Measurements from ENCODE around the gene PNLDC1.

Gene PNLDC1

DNA sequence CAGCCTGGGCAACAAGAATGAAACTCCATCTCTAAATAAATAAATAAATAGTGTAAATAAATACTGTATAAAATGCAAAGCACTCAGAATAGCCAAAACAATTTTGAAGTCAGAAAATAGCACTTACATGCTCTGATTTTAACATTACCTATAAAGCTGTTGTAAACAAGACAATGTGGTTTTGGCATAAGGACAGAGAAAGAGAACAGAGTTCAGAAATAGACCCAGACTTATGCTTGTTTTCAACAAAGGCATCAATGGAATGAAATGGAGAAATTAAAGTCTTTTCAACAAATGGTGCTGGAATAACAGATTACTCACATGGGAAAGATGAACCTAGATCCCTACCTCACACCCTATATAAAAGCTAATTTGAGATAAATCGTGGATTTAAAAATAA lies 27.9 kb upstream of the PNLDC1 start:
- Histone ChIP-seq H2AFZ (ENCODE audit: low read depth, low read length) (no peak overlapping the region), H3K4me2 (ENCODE audit: low read length, poor library complexity, severe bottlenecking) (no peak overlapping the region), H3K9me3 (ENCODE audit: control insufficient read depth, low read length) (no peaks in the 10 kb centered on the region), H3K9ac (ENCODE audit: low read length) (no peak overlapping the region), H3K27ac (ENCODE audit: low read length, poor library complexity, severe bottlenecking) (no peak overlapping the region), H2BK120ac (ENCODE audit: low read depth, low read length) (no peak overlapping the region), H3K4me3 (ENCODE audit: insufficient read depth in 1 of 2, low read depth in 1 of 2, low read length in 2 of 2) (no peak overlapping the region), H3K14ac (ENCODE audit: low read length in 2 of 2) (no peak overlapping the region), H3K23ac (ENCODE audit: low read length in 2 of 2) (no peak overlapping the region), H4K91ac (ENCODE audit: low read length) (no peak overlapping the region), H3K4ac (ENCODE audit: low read depth in 1 of 2, low read length in 2 of 2) (no peak overlapping the region), H3K4me1 (ENCODE audit: control insufficient read depth, insufficient read depth, low read depth, low read length) (no peaks in the 10 kb centered on the region), H3K27me3 (ENCODE audit: control insufficient read depth in 1 of 2, insufficient read depth in 1 of 2, low read length in 2 of 2) (no peaks in the 10 kb centered on the region), H2BK5ac (ENCODE audit: low read depth, low read length, poor library complexity, severe bottlenecking) (no peak overlapping the region), H3K36me3 (ENCODE audit: control insufficient read depth in 1 of 2, insufficient read depth in 2 of 2, low read depth in 1 of 2, low read length in 2 of 2) (peaks cover 32 to 94% of the 10 kb centered on the region in 2 experiments), H4K8ac (ENCODE audit: low read length) (no peak overlapping the region), H3K18ac (ENCODE audit: low read depth in 1 of 2, low read length in 2 of 2) (no peak overlapping the region), H2BK15ac (ENCODE audit: low read depth, poor library complexity, severe bottlenecking) (no peak overlapping the region), H3K79me1 (replicated peaks; ENCODE audit: low read length, poor library complexity, severe bottlenecking) (peaks cover 9% of the 10 kb centered on the region), H2BK12ac (ENCODE audit: low read length in 2 of 2) (no peak overlapping the region), H2AK5ac (ENCODE audit: low read length, severe bottlenecking) (no peak overlapping the region)
- WGBS = no CpG with 5 or more reads among the region's 1 CpG
- DNase-seq = no peak

DNA sequence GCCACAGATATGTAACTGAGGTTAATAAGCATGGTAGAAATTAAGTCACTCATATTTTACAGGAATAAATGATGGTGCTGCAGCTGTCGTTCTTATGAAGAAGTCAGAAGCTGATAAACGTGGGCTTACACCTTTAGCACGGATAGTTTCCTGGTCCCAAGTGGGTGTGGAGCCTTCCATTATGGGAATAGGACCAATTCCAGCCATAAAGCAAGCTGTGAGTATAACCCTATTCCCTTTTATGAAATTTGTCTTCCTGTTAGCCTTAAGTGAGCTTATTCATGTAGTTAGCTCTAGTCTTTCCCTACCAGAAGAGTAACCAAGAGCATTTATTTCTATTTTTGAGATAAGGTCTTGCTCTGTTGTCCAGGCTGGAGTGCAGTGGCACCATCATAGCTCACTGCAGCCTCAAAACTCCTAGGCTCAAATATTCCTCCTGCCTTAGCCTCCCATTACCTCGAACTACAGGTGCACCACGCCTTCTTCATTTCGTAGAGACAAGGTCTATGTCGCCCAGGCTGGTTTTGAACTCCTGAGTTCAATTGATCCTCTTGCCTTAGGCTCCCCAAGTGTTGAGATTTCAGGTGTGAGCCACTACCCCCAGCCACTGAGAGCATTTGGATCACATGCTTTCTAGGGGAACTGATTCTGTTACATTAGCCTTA lies 22.7 kb upstream of the PNLDC1 start:
- Histone ChIP-seq H3K79me1 (replicated peaks; ENCODE audit: low read length, poor library complexity, severe bottlenecking) (no peaks in the 10 kb centered on the region), H3K23ac (ENCODE audit: low read length in 2 of 2) (no peak overlapping the region), H3K9me3 (ENCODE audit: control insufficient read depth, low read length) (no peaks in the 10 kb centered on the region), H3K9ac (ENCODE audit: low read length) (no peak overlapping the region), H3K4me1 (ENCODE audit: control insufficient read depth, insufficient read depth, low read depth, low read length) (no peaks in the 10 kb centered on the region), H2AFZ (ENCODE audit: low read depth, low read length) (no peak overlapping the region), H3K27ac (ENCODE audit: low read length, poor library complexity, severe bottlenecking) (no peak overlapping the region), H2BK12ac (ENCODE audit: low read length in 2 of 2) (no peak overlapping the region), H3K18ac (ENCODE audit: low read depth in 1 of 2, low read length in 2 of 2) (no peak overlapping the region), H4K8ac (ENCODE audit: low read length) (no peak overlapping the region), H2AK5ac (ENCODE audit: low read length, severe bottlenecking) (no peak overlapping the region), H3K4me2 (ENCODE audit: low read length, poor library complexity, severe bottlenecking) (no peak overlapping the region), H3K36me3 (ENCODE audit: control insufficient read depth in 1 of 2, insufficient read depth in 2 of 2, low read depth in 1 of 2, low read length in 2 of 2) (peaks cover 26 to 99% of the 10 kb centered on the region in 2 experiments), H2BK120ac (ENCODE audit: low read depth, low read length) (no peak overlapping the region), H4K91ac (ENCODE audit: low read length) (no peak overlapping the region), H3K14ac (ENCODE audit: low read length in 2 of 2) (no peak overlapping the region), H3K4ac (ENCODE audit: low read depth in 1 of 2, low read length in 2 of 2) (no peak overlapping the region), H2BK5ac (ENCODE audit: low read depth, low read length, poor library complexity, severe bottlenecking) (no peak overlapping the region), H3K27me3 (ENCODE audit: control insufficient read depth in 1 of 2, insufficient read depth in 1 of 2, low read length in 2 of 2) (no peaks in the 10 kb centered on the region), H3K4me3 (ENCODE audit: insufficient read depth in 1 of 2, low read depth in 1 of 2, low read length in 2 of 2) (no peak overlapping the region), H2BK15ac (ENCODE audit: low read depth, poor library complexity, severe bottlenecking) (no peak overlapping the region)
- 97% methylated on average over 7 of the region's 7 CpGs for WGBS
- no peak for DNase-seq

DNA sequence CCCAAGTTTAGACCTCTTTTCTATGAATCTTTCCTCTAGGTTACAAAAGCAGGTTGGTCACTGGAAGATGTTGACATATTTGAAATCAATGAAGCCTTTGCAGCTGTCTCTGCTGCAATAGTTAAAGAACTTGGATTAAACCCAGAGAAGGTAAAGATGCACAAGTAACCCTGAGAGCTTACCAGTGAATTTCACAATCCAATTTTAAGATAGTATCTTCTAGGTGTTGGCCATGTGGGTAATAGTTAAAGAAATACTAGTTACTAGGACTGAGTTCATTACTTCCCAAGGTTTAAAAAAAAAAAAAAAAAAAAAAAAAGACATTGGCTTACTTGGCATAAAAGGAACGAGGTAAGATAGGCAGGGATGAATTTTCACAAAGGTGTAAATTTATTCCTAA lies 21.9 kb upstream of the PNLDC1 start:
- Histone ChIP-seq H2BK15ac (ENCODE audit: low read depth, poor library complexity, severe bottlenecking) (no peak overlapping the region), H2AFZ (ENCODE audit: low read depth, low read length) (no peak overlapping the region), H4K91ac (ENCODE audit: low read length) (no peak overlapping the region), H3K79me1 (replicated peaks; ENCODE audit: low read length, poor library complexity, severe bottlenecking) (peaks cover 3% of the 10 kb centered on the region), H4K8ac (ENCODE audit: low read length) (no peak overlapping the region), H3K36me3 (ENCODE audit: control insufficient read depth in 1 of 2, insufficient read depth in 2 of 2, low read depth in 1 of 2, low read length in 2 of 2) (peaks cover 20 to 99% of the 10 kb centered on the region in 2 experiments), H2BK5ac (ENCODE audit: low read depth, low read length, poor library complexity, severe bottlenecking) (no peak overlapping the region), H3K4me3 (ENCODE audit: insufficient read depth in 1 of 2, low read depth in 1 of 2, low read length in 2 of 2) (no peak overlapping the region), H3K27ac (ENCODE audit: low read length, poor library complexity, severe bottlenecking) (no peak overlapping the region), H3K9ac (ENCODE audit: low read length) (no peak overlapping the region), H3K4ac (ENCODE audit: low read depth in 1 of 2, low read length in 2 of 2) (no peak overlapping the region), H3K27me3 (ENCODE audit: control insufficient read depth in 1 of 2, insufficient read depth in 1 of 2, low read length in 2 of 2) (no peaks in the 10 kb centered on the region), H2BK12ac (ENCODE audit: low read length in 2 of 2) (no peak overlapping the region), H3K4me2 (ENCODE audit: low read length, poor library complexity, severe bottlenecking) (no peak overlapping the region), H2BK120ac (ENCODE audit: low read depth, low read length) (no peak overlapping the region), H3K18ac (ENCODE audit: low read depth in 1 of 2, low read length in 2 of 2) (no peak overlapping the region), H2AK5ac (ENCODE audit: low read length, severe bottlenecking) (no peak overlapping the region), H3K4me1 (ENCODE audit: control insufficient read depth, insufficient read depth, low read depth, low read length) (no peaks in the 10 kb centered on the region), H3K9me3 (ENCODE audit: control insufficient read depth, low read length) (no peaks in the 10 kb centered on the region), H3K23ac (ENCODE audit: low read length in 2 of 2) (no peak overlapping the region), H3K14ac (ENCODE audit: low read length in 2 of 2) (no peak overlapping the region)
- WGBS = 100% methylated on average over 1 of the region's 1 CpG
- no peak for DNase-seq

DNA sequence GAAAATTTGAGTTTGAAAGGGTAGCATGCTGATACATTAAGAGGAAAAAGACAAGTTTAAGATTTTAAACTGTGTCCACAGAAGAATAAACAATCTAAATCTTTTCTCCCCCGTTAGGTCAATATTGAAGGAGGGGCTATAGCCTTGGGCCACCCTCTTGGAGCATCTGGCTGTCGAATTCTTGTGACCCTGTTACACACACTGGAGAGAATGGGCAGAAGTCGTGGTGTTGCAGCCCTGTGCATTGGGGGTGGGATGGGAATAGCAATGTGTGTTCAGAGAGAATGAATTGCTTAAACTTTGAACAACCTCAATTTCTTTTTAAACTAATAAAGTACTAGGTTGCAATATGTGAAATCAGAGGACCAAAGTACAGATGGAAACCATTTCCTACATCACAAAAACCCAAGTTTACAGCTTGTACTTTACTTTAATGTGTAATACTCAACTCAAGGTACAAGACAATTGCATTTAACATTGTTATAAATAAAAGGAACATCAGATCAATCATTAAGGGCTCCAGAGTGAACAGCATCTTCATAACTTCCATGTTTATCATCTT lies 21.5 kb upstream of the PNLDC1 start:
- H3K23ac ChIP-seq (ENCODE audit: low read length in 2 of 2) = no peak overlapping the region
- no peaks in the 10 kb centered on the region for H3K9me3 ChIP-seq (ENCODE audit: control insufficient read depth, low read length)

More for the DNA sequence above, 21.5 kb upstream of the PNLDC1 start:
- Histone ChIP-seq H3K27ac (ENCODE audit: low read length, poor library complexity, severe bottlenecking) (no peak overlapping the region), H3K79me1 (replicated peaks; ENCODE audit: low read length, poor library complexity, severe bottlenecking) (peaks cover 3% of the 10 kb centered on the region), H3K4me3 (ENCODE audit: insufficient read depth in 1 of 2, low read depth in 1 of 2, low read length in 2 of 2) (no peak overlapping the region), H2BK15ac (ENCODE audit: low read depth, poor library complexity, severe bottlenecking) (no peak overlapping the region), H3K4me1 (ENCODE audit: control insufficient read depth, insufficient read depth, low read depth, low read length) (no peaks in the 10 kb centered on the region), H3K18ac (ENCODE audit: low read depth in 1 of 2, low read length in 2 of 2) (no peak overlapping the region), H2BK12ac (ENCODE audit: low read length in 2 of 2) (no peak overlapping the region), H4K91ac (ENCODE audit: low read length) (no peak overlapping the region), H2BK5ac (ENCODE audit: low read depth, low read length, poor library complexity, severe bottlenecking) (no peak overlapping the region), H3K36me3 (ENCODE audit: control insufficient read depth in 1 of 2, insufficient read depth in 2 of 2, low read depth in 1 of 2, low read length in 2 of 2) (peaks cover 24 to 99% of the 10 kb centered on the region in 2 experiments), H3K4me2 (ENCODE audit: low read length, poor library complexity, severe bottlenecking) (no peak overlapping the region), H3K27me3 (ENCODE audit: control insufficient read depth in 1 of 2, insufficient read depth in 1 of 2, low read length in 2 of 2) (no peaks in the 10 kb centered on the region), H2BK120ac (ENCODE audit: low read depth, low read length) (no peak overlapping the region), H2AFZ (ENCODE audit: low read depth, low read length) (no peak overlapping the region), H2AK5ac (ENCODE audit: low read length, severe bottlenecking) (no peak overlapping the region), H4K8ac (ENCODE audit: low read length) (no peak overlapping the region), H3K9ac (ENCODE audit: low read length) (no peak overlapping the region), H3K4ac (ENCODE audit: low read depth in 1 of 2, low read length in 2 of 2) (no peak overlapping the region), H3K14ac (ENCODE audit: low read length in 2 of 2) (no peak overlapping the region)
- DNase-seq = no peak
- 95% methylated on average over 2 of the region's 3 CpGs for WGBS

Measured in mesenchymal stem cell (in vitro differentiated cells and primary cell).